HepG2 (cell line): ENCODE results near the gene LMTK2. TPM values are rescaled to one million over a fixed set of nuclear protein-coding genes. Genes with fewer than 3 reads are reported as not detected.

ENCODE experiments used
- ATAC-seq: fragments of 200-7000 bp; cut with Tn5 transposase; 3 replicates; pipeline ENCODE4 v1.9.1; 2020; ENCODE audit warnings: mild to moderate bottlenecking, moderate library complexity
- BruUV-seq: library from RNA; stranded (reverse); fragments of 400-500 nt; replicated peaks from 2 replicates; lab custom pipeline; 2021; lab: Mats Ljungman, UMichigan
- CTCF ChIA-PET: fragments of 300-600 bp; formaldehyde crosslinking; extraction: SDS; loops from one replicate; lab custom pipeline; 2021; ENCODE audit warnings: low total read pairs, inconsistent platforms, low intra/inter-chr PET ratio; lab: Yijun Ruan, JAX
- POLR2A ChIA-PET: fragments of 350-600 bp; sonication (Branson Sonifier 250); formaldehyde crosslinking; loops from one replicate; lab custom pipeline; 2020; ENCODE audit warnings: antibody characterized with exemption, inconsistent platforms; lab: Yijun Ruan, JAX
- DNase-seq: peaks from one replicate; pipeline ENCODE4 v3.0.0-alpha.2; 2015; ENCODE audit warnings: low spot score
- FAIRE-seq: peaks from 3 replicates; lab custom pipeline; 2011; peaks lifted over from hg19 to GRCh38; lab: Jason Lieb, UNC
- H2AFZ ChIP-seq: one replicate; pipeline ENCODE4 v1.6.1; 2011; ENCODE audit warnings: low read length, inconsistent platforms
- H3K27ac ChIP-seq: fragments of 300-600 bp; 3 replicates; pipeline ENCODE4 v1.8.0; 2011; ENCODE audit warnings: mixed run types, mild to moderate bottlenecking, mixed read lengths, low read length, inconsistent platforms; ENCODE audit not compliant: insufficient read depth; ENCODE audit errors: extremely low read length
- H3K27me3 ChIP-seq, 2 experiments: fragments of 200-600 bp in 1 of 2; 2 replicates in 1 of 2; 3 replicates in 1 of 2; pipeline versions ENCODE4 v1.6.0 to v1.8.0; 2011; ENCODE audit warnings: low read length in 2 of 2, mild to moderate bottlenecking in 2 of 2, moderate library complexity in 2 of 2, inconsistent platforms in 1 of 2; ENCODE audit not compliant: insufficient read depth in 2 of 2, control insufficient read depth in 1 of 2
- H3K36me3 ChIP-seq, 2 experiments: fragments of 200-600 bp in 1 of 2; replicated peaks in 1 of 2; 2 replicates in 1 of 2; 3 replicates in 1 of 2; pipeline versions ENCODE4 v1.5.1 to v1.8.0; 2011; ENCODE audit warnings: low read length in 2 of 2, inconsistent platforms in 1 of 2; ENCODE audit not compliant: insufficient read depth in 2 of 2, control insufficient read depth in 1 of 2
- H3K4me1 ChIP-seq: 2 replicates; pipeline ENCODE4 v1.5.1; 2012; ENCODE audit warnings: low read length, inconsistent platforms; ENCODE audit not compliant: insufficient read depth
- H3K4me2 ChIP-seq: 2 replicates; pipeline ENCODE4 v1.6.0; 2011; ENCODE audit warnings: low read depth, low read length, inconsistent platforms
- H3K4me3 ChIP-seq, 3 experiments: fragments of 200-600 bp in 1 of 3; sonication (generic), shearing (Covaris generic) in 1 of 3; replicated peaks in 1 of 3; 2 replicates each; pipeline ENCODE4 v1.5.1; 2011 to 2016; ENCODE audit warnings: low read length in 3 of 3, inconsistent platforms in 2 of 3, low read depth in 2 of 3, mild to moderate bottlenecking in 2 of 3, control low read depth in 1 of 3, mixed read lengths in 1 of 3; ENCODE audit not compliant: insufficient read depth in 1 of 3
- H3K79me2 ChIP-seq: one replicate; pipeline ENCODE4 v1.6.1; 2011; ENCODE audit warnings: low read length, inconsistent platforms; ENCODE audit not compliant: insufficient read depth
- H3K9ac ChIP-seq: 2 replicates; pipeline ENCODE4 v1.6.0; 2011; ENCODE audit warnings: mild to moderate bottlenecking, low read depth, low read length, inconsistent platforms; ENCODE audit not compliant: insufficient read depth
- H3K9me3 ChIP-seq: 2 replicates; pipeline ENCODE4 v1.5.1; 2012; ENCODE audit warnings: mild to moderate bottlenecking, low read length
- H4K20me1 ChIP-seq: 2 replicates; pipeline ENCODE4 v1.6.0; 2011; ENCODE audit warnings: inconsistent platforms, mild to moderate bottlenecking, low read length, moderate library complexity; ENCODE audit not compliant: insufficient read depth
- AFF4 ChIP-seq: sonication (generic); formaldehyde crosslinking; IDR thresholded peaks from 2 replicates; pipeline ENCODE4 v1.4.0; 2020; ENCODE audit warnings: missing genetic modification reagents
- AKAP8 ChIP-seq: sonication (generic); formaldehyde crosslinking; IDR thresholded peaks from 2 replicates; pipeline ENCODE4 v1.5.1; 2020; ENCODE audit warnings: mild to moderate bottlenecking, missing genetic modification reagents
- AKNA ChIP-seq: sonication (generic); formaldehyde crosslinking; IDR thresholded peaks from 2 replicates; pipeline ENCODE4 v1.4.0; 2020; ENCODE audit warnings: missing genetic modification reagents, borderline replicate concordance
- BORCS8-MEF2B ChIP-seq: sonication (generic); formaldehyde crosslinking; IDR thresholded peaks from 2 replicates; pipeline ENCODE4 v1.8.0; 2022; ENCODE audit warnings: mild to moderate bottlenecking, missing genetic modification reagents
- ISX ChIP-seq: sonication (generic); formaldehyde crosslinking; conservative IDR thresholded peaks from 2 replicates; pipeline ENCODE4 v1.5.0; 2020; ENCODE audit warnings: missing genetic modification reagents
- PAF1 ChIP-seq: IDR thresholded peaks from 2 replicates; pipeline ENCODE4 v1.6.1; 2016; ENCODE audit warnings: missing genetic modification reagents, missing compliant biosample characterization
- ZFP91 ChIP-seq: sonication (generic); formaldehyde crosslinking; IDR thresholded peaks from 2 replicates; pipeline ENCODE4 v1.9.0; 2022; ENCODE audit warnings: missing genetic modification reagents, mild to moderate bottlenecking, borderline replicate concordance
- ZHX1 ChIP-seq: sonication (generic); formaldehyde crosslinking; IDR thresholded peaks from 2 replicates; pipeline ENCODE4 v1.8.1; 2022; ENCODE audit warnings: low read depth, mild to moderate bottlenecking, missing genetic modification reagents
- WGBS: methylation state at CpG from one replicate; pipeline ENCODE4 v1.1.6; 2017; ENCODE audit warnings: low lambda C conversion rate; 5-methylcytosine and 5-hydroxymethylcytosine counted together
- in situ Hi-C: cut with HindIII; loops from 2 replicates; pipeline ENCODE4 v1.10.0; 2017; ENCODE audit warnings: low pct_unique_long_range_greater_than_20kb; ENCODE audit not compliant: extremely low pct_ligation_motif_present
- intact Hi-C: fragments of 100-400 bp; cut with micrococcal nuclease; formaldehyde crosslinking; loops from one replicate; pipeline ENCODE4 v1.10.0; 2022; ENCODE audit not compliant: unreplicated experiment
- polyA plus RNA-seq, 8 experiments: library from polyadenylated mRNA; depleted of rRNA in 3 of 8; stranded (reverse) in 7 of 8; unstranded in 1 of 8; fragments of >200 nt; fragmentation: Illumina TruSeq in 4 of 8; extraction: Trizol in 4 of 8; gene quantifications; 2 replicates each; pipeline versions ENCODE4 v1.2.1 to v1.2.3, GENCODE V29; 2011 to 2016; ENCODE audit warnings: low read depth in 4 of 8, missing spikeins in 1 of 8, mixed read lengths in 1 of 8; ENCODE audit not compliant: insufficient read depth in 1 of 8
- total RNA-seq, 5 experiments: library from RNA; depleted of rRNA; stranded (reverse); fragments of >200 nt; fragmentation: Illumina TruSeq; extraction: Trizol; gene quantifications; 2 replicates each; pipeline ENCODE4 v1.2.3, GENCODE V29; 2016; ENCODE audit warnings: low read depth in 1 of 5

LMTK2 gene
- total and polyA plus RNA-seq, 2 of the 13 experiments (the other 11 are each of a cell fraction or from before 2014, with no cell fraction given): 9.5 to 11.7 TPM

- H3K27me3 ChIP-seq: no peaks in the 10 kb centered on the region
- TF ChIP-seq ZHX1 (no peak), ISX (CRISPR knock-in tag) (no peak), AKAP8 (CRISPR knock-in tag) (no peak), PAF1 (CRISPR knock-in tag) (no peak), AKNA (CRISPR knock-in tag) (no peak), ZFP91 (no peak), AFF4 (no peak), BORCS8-MEF2B (CRISPR knock-in tag) (no peak)
- WGBS: 98% methylated on average over 6 of the region's 6 CpGs
- ChIA-PET CTCF (no interaction called here), POLR2A (no interaction called here)
- H3K9ac ChIP-seq: no peak overlapping the region
- no peaks in the 10 kb centered on the region for H4K20me1 ChIP-seq
- ATAC-seq (no peak), FAIRE-seq (no peak), DNase-seq (no peak)
- no peaks in the 10 kb centered on the region for H3K9me3 ChIP-seq
- peaks cover 37% of the 10 kb centered on the region for H3K4me1 ChIP-seq
- in situ Hi-C loops: no loop called here
- no peak overlapping the region for H2AFZ ChIP-seq
- peaks cover 20 to 52% of the 10 kb centered on the region in 2 experiments for H3K36me3 ChIP-seq
- H3K4me2 ChIP-seq: no peak overlapping the region
- no TSS peak for BruUV-seq
- intact Hi-C loops: no loop called here
- H3K79me2 ChIP-seq: peaks cover 36% of the 10 kb centered on the region
- H3K4me3 ChIP-seq: no peak overlapping the region
- H3K27ac ChIP-seq: no peak overlapping the region
These were observed 32.0 kb downstream of the LMTK2 start for GRCh38 chr7:98138672-98139071.
